Measurements from ENCODE around the gene GPR183. TPM values are rescaled to one million over a fixed set of nuclear protein-coding genes. Genes with fewer than 3 reads are reported as not detected.

Gene GPR183
- total and polyA plus RNA-seq, 2 of the 8 experiments (the other 6 are each of a cell fraction or from before 2014, with no cell fraction given): not detected

DNA sequence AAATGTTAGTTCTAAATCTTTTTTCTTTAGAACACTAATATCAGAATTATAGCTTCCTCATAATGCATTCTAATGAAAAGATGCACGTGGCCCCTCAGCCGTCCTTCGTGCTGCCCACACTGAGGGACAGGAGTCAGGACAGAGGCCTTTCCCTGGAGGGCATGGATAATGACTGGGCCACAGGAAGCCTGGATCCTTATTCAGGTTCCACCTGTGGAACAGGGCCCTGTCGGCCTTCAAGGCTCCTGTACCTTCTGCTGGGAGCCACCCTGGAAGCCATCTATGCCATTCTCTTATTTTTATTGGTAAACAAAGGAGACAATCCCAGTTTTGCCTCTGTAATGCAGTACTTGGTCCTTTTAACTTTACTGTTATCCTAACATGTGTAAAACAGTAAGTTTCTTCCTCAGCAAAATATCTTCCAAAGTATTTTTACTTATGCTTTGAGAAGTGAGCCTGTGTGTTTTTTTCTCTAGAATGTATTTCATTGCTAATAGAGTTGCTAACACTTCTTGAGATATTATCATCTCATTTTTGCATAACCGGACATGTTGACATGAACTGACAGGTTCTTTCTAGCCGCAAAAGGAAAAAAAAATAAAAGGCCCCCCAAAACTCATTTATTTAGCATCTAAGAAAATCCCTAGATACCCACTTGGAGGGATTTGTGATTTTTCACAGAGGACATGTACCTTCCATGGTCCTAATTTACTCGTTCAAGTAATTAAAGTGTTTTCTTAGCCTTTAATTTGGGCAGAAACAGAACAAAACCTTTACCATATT is 6.0 kb downstream of the GPR183 start (continued):
- TF ChIP-seq POU5F1 (IDR thresholded peaks at IDR 0.05; ENCODE audit: low read depth, low read length): no peak
- TF ChIP-seq KDM5A (IDR thresholded peaks at IDR 0.05; ENCODE audit: low read length): no peak
- no peak for TF ChIP-seq SRF (IDR thresholded peaks at IDR 0.05; ENCODE audit: low read depth, low read length)
